ENCODE data around the gene NRG2.

The NRG2 gene

DNA sequence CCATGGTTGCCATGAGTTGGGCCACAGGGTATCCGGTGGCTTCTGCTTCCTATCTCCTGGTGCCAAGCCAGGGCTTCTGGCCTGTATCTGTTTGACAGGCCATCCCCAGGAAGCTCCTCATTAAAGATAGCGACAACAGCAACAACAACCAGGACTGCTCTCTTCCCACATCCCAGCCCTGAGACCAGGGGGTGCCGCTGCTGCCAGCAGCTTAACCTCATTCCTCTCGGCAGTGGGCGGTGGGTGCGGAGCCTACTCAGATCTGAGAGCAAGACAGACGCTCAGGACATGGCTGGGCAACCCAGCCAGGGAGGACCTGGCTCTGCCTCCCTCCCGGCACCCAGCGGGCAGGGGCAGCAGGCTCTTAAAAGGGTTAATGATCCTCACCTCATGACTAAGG is 149.2 kb downstream of the NRG2 start:
- Histone ChIP-seq H3K36me3 (ENCODE audit: control insufficient read depth, low read length) (no peaks in the 10 kb centered on the region), H3K9me3 (ENCODE audit: control insufficient read depth, insufficient read depth, low read length) (no peaks in the 10 kb centered on the region), H3K79me2 (ENCODE audit: control insufficient read depth, low read length) (no peaks in the 10 kb centered on the region), H3K4me1 (ENCODE audit: control insufficient read depth, low read length) (no peaks in the 10 kb centered on the region), H3K27ac (ENCODE audit: low read depth, low read length) (no peak overlapping the region), H3K4me3 (ENCODE audit: low read length) (no peak overlapping the region), H3K9me2 (replicated peaks; ENCODE audit: control insufficient read depth, low read length) (no peaks in the 10 kb centered on the region), H3F3A (ENCODE audit: control insufficient read depth, insufficient read depth) (no peaks in the 10 kb centered on the region), H4K20me1 (ENCODE audit: control insufficient read depth, insufficient read depth, low read depth, low read length) (no peaks in the 10 kb centered on the region), H3K27me3 (ENCODE audit: control insufficient read depth, low read length) (peaks cover 26% of the 10 kb centered on the region), H3K4me2 (ENCODE audit: low read length) (no peak overlapping the region)
- TF ChIP-seq EZH2phosphoT487 (IDR thresholded peaks at IDR 0.05; ENCODE audit: borderline replicate concordance, low read length) = no peak
- TF ChIP-seq, protein P1, sequence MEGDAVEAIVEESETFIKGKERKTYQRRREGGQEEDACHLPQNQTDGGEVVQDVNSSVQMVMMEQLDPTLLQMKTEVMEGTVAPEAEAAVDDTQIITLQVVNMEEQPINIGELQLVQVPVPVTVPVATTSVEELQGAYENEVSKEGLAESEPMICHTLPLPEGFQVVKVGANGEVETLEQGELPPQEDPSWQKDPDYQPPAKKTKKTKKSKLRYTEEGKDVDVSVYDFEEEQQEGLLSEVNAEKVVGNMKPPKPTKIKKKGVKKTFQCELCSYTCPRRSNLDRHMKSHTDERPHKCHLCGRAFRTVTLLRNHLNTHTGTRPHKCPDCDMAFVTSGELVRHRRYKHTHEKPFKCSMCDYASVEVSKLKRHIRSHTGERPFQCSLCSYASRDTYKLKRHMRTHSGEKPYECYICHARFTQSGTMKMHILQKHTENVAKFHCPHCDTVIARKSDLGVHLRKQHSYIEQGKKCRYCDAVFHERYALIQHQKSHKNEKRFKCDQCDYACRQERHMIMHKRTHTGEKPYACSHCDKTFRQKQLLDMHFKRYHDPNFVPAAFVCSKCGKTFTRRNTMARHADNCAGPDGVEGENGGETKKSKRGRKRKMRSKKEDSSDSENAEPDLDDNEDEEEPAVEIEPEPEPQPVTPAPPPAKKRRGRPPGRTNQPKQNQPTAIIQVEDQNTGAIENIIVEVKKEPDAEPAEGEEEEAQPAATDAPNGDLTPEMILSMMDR (IDR thresholded peaks at IDR 0.05; ENCODE audit: low read depth, low read length, poor library complexity, severe bottlenecking) = no peak

DNA sequence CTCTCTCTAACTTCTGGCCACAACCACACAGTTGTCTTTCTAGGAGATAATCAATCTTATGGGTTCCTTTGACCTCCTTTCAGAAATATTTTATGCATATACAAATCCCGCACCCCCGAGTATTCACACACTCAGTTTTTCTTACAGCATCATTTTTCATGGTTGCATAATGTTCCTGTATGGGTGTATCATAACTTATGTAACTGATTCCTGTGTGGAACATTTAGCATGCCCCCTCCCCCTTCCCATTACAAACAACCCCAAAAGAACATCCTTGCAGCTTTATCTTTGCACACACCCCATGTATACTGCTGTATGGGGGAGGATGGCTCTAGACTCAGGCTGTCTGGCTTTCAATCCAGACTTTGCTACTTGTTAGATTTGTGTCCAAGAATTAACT is 153.7 kb downstream of the NRG2 start:
- TF ChIP-seq, protein P1 (IDR thresholded peaks at IDR 0.05; ENCODE audit: low read depth, low read length, poor library complexity, severe bottlenecking) = no peak
- no peaks in the 10 kb centered on the region for H3K9me2 ChIP-seq (replicated peaks; ENCODE audit: control insufficient read depth, low read length)
- H3K9me3 ChIP-seq (ENCODE audit: control insufficient read depth, insufficient read depth, low read length) = no peaks in the 10 kb centered on the region
- H3F3A ChIP-seq (ENCODE audit: control insufficient read depth, insufficient read depth) = no peaks in the 10 kb centered on the region
- no peak overlapping the region for H3K4me2 ChIP-seq (ENCODE audit: low read length)
- H3K4me3 ChIP-seq (ENCODE audit: low read length) = no peak overlapping the region
- peaks cover 39% of the 10 kb centered on the region for H3K27me3 ChIP-seq (ENCODE audit: control insufficient read depth, low read length)
- peaks cover 5% of the 10 kb centered on the region for H3K4me1 ChIP-seq (ENCODE audit: control insufficient read depth, low read length)
- H3K36me3 ChIP-seq (ENCODE audit: control insufficient read depth, low read length) = no peaks in the 10 kb centered on the region
- no peaks in the 10 kb centered on the region for H3K79me2 ChIP-seq (ENCODE audit: control insufficient read depth, low read length)
- no peak overlapping the region for H3K27ac ChIP-seq (ENCODE audit: low read depth, low read length)
- no peaks in the 10 kb centered on the region for H4K20me1 ChIP-seq (ENCODE audit: control insufficient read depth, insufficient read depth, low read depth, low read length)

DNA sequence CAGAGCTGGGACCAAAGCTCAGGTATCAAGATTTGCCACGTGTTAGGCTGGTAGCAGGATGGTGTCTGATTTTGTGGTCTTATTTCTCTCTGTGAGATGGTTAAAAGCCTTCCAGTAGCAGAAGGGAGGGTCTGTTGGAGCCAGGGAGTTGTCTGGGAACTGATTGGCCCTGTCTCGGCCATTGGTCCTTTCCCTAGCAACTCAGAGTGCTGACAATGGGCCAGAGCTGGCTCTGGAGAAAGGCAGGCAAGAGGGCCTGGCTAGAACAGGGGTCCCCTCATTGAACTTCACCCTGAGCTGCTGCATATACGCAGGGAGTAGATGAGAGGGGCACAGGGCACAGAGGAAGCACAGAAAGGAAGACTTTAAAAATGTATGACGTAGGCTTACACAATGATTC is 154.7 kb downstream of the NRG2 start:
- Histone ChIP-seq H4K20me1 (ENCODE audit: control insufficient read depth, insufficient read depth, low read depth, low read length) (no peaks in the 10 kb centered on the region), H3K79me2 (ENCODE audit: control insufficient read depth, low read length) (no peaks in the 10 kb centered on the region), H3K27me3 (ENCODE audit: control insufficient read depth, low read length) (peaks cover 44% of the 10 kb centered on the region), H3K4me1 (ENCODE audit: control insufficient read depth, low read length) (peaks cover 5% of the 10 kb centered on the region), H3K9me2 (replicated peaks; ENCODE audit: control insufficient read depth, low read length) (no peaks in the 10 kb centered on the region), H3K4me3 (ENCODE audit: low read length) (no peak overlapping the region), H3F3A (ENCODE audit: control insufficient read depth, insufficient read depth) (no peaks in the 10 kb centered on the region), H3K4me2 (ENCODE audit: low read length) (no peak overlapping the region), H3K36me3 (ENCODE audit: control insufficient read depth, low read length) (no peaks in the 10 kb centered on the region), H3K27ac (ENCODE audit: low read depth, low read length) (no peak overlapping the region), H3K9me3 (ENCODE audit: control insufficient read depth, insufficient read depth, low read length) (no peaks in the 10 kb centered on the region)
- no peak for TF ChIP-seq EZH2phosphoT487 (IDR thresholded peaks at IDR 0.05; ENCODE audit: borderline replicate concordance, low read length)
- TF ChIP-seq, protein P1 (IDR thresholded peaks at IDR 0.05; ENCODE audit: low read depth, low read length, poor library complexity, severe bottlenecking) = no peak

DNA sequence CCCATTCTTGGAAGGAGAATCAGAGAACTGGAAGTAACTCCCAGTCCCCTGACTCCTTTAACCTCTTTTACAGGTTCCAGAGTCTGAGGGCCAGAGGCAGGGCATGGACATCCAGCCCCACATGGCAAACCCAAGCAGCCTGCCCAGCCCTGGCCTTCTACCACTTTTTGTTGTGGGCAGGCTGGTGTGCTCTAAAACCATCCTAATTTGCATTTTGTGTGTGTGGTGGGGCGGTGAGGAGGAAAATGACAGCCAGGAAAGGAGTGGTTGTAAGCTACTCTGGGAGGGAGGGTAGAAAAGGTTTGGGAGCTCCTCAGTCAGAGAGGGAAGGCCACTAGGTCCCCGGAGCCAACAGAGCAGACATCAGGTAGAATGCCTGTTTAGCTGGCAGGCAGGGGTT is 156.9 kb downstream of the NRG2 start:
- H3F3A ChIP-seq (ENCODE audit: control insufficient read depth, insufficient read depth) = no peaks in the 10 kb centered on the region
- no peaks in the 10 kb centered on the region for H3K79me2 ChIP-seq (ENCODE audit: control insufficient read depth, low read length)
- peaks cover 43% of the 10 kb centered on the region for H3K27me3 ChIP-seq (ENCODE audit: control insufficient read depth, low read length)
- no peaks in the 10 kb centered on the region for H3K36me3 ChIP-seq (ENCODE audit: control insufficient read depth, low read length)
- no peak overlapping the region for H3K4me2 ChIP-seq (ENCODE audit: low read length)
- no peak overlapping the region for H3K4me3 ChIP-seq (ENCODE audit: low read length)
- TF ChIP-seq EZH2phosphoT487 (IDR thresholded peaks at IDR 0.05; ENCODE audit: borderline replicate concordance, low read length) = no peak
- TF ChIP-seq, protein P1 (IDR thresholded peaks at IDR 0.05; ENCODE audit: low read depth, low read length, poor library complexity, severe bottlenecking) = no peak
- H3K9me3 ChIP-seq (ENCODE audit: control insufficient read depth, insufficient read depth, low read length) = no peaks in the 10 kb centered on the region
- no peaks in the 10 kb centered on the region for H4K20me1 ChIP-seq (ENCODE audit: control insufficient read depth, insufficient read depth, low read depth, low read length)
- no peaks in the 10 kb centered on the region for H3K9me2 ChIP-seq (replicated peaks; ENCODE audit: control insufficient read depth, low read length)
- no peak overlapping the region for H3K27ac ChIP-seq (ENCODE audit: low read depth, low read length)
- H3K4me1 ChIP-seq (ENCODE audit: control insufficient read depth, low read length) = peaks cover 5% of the 10 kb centered on the region
